Ishikawa (cell line): ENCODE results near the gene CACNA1D.
A peak's percentile ranks its signal among the peaks of the same experiment; 100 is the strongest.

Source experiments
- CEBPB ChIP-seq: IDR thresholded peaks from 2 replicates; pipeline ENCODE4 v1.6.1; 2012
- CREB1 ChIP-seq: IDR thresholded peaks from 2 replicates; pipeline ENCODE4 v1.6.1; 2012; ENCODE audit warnings: low read depth
- EGR1 ChIP-seq: IDR thresholded peaks from 2 replicates; pipeline ENCODE4 v1.6.1; 2012
- EP300 ChIP-seq: IDR thresholded peaks from 2 replicates; pipeline ENCODE4 v1.6.1; 2012; ENCODE audit warnings: borderline replicate concordance
- FOXM1 ChIP-seq: IDR thresholded peaks from 2 replicates; pipeline ENCODE4 v1.6.1; 2012; ENCODE audit warnings: low read depth, borderline replicate concordance
- MAX ChIP-seq: IDR thresholded peaks from 2 replicates; pipeline ENCODE4 v1.6.1; 2012
- NFIC ChIP-seq: IDR thresholded peaks from 2 replicates; pipeline ENCODE4 v1.6.1; 2012
- RAD21 ChIP-seq: IDR thresholded peaks from 2 replicates; pipeline ENCODE4 v1.6.1; 2012; ENCODE audit warnings: low read depth
- REST ChIP-seq: IDR thresholded peaks from 2 replicates; pipeline ENCODE4 v1.6.1; 2012; ENCODE audit warnings: low read depth, mild to moderate bottlenecking
- TAF1 ChIP-seq: IDR thresholded peaks from 2 replicates; pipeline ENCODE4 v1.6.1; 2012; ENCODE audit warnings: low read depth, mild to moderate bottlenecking
- TCF12 ChIP-seq: IDR thresholded peaks from 2 replicates; pipeline ENCODE4 v1.6.1; 2012; ENCODE audit warnings: low read depth
- TEAD4 ChIP-seq: IDR thresholded peaks from 2 replicates; pipeline ENCODE4 v1.6.1; 2012
- USF1 ChIP-seq: IDR thresholded peaks from 2 replicates; pipeline ENCODE4 v1.6.1; 2012
- YY1 ChIP-seq: IDR thresholded peaks from 2 replicates; pipeline ENCODE4 v1.6.1; 2012; ENCODE audit warnings: low read depth
- ZBTB7A ChIP-seq: IDR thresholded peaks from 2 replicates; pipeline ENCODE4 v1.6.1; 2012; ENCODE audit warnings: low read depth

Gene CACNA1D

GRCh38 chr3:53493963-53494791 lies at the start of gene CACNA1D:
Gene CACNA1D, plus strand, starts transcription at chr3:53494611. Its CDS starts 556 bp downstream, at chr3:53495167.
- TF ChIP-seq CREB1 (no peak), NFIC (no peak), MAX (peak; percentile 12; the same call in 1 of the 2 replicates), TCF12 (no peak), USF1 (no peak), EP300 (no peak), CEBPB (no peak), RAD21 (no peak), EGR1 (no peak), TAF1 (no peak), TEAD4 (no peak), ZBTB7A (peak; percentile 53; the same call in 1 of the 2 replicates), REST (no peak), FOXM1 (no peak), YY1 (no peak)

GRCh38 chr3:53457068-53457467 lies 37.3 kb upstream of the CACNA1D start:
- TF ChIP-seq TEAD4 (no peak), RAD21 (no peak), FOXM1 (no peak), ZBTB7A (no peak), YY1 (no peak), EGR1 (no peak), MAX (no peak), CEBPB (no peak), TCF12 (no peak), TAF1 (no peak), REST (no peak), EP300 (no peak)

- TF ChIP-seq MAX: no peak
- no peak for TF ChIP-seq TEAD4
- TF ChIP-seq RAD21: no peak
- no peak for TF ChIP-seq FOXM1
- no peak for TF ChIP-seq ZBTB7A
- TF ChIP-seq CEBPB: no peak
- TF ChIP-seq USF1: no peak
- no peak for TF ChIP-seq EP300
Observed at GRCh38 chr3:53460326-53460725, 34.1 kb upstream of the CACNA1D start.

GRCh38 chr3:53464424-53464823 lies 30.0 kb upstream of the CACNA1D start:
- no peak for TF ChIP-seq REST
- no peak for TF ChIP-seq YY1
- no peak for TF ChIP-seq TAF1
- TF ChIP-seq FOXM1: no peak
- TF ChIP-seq RAD21: no peak
- peak; percentile 50; the same call in 1 of the 2 replicates for TF ChIP-seq TEAD4
- no peak for TF ChIP-seq CEBPB
- TF ChIP-seq EP300: peak; percentile 23; the same call in 1 of the 2 replicates
- TF ChIP-seq ZBTB7A: no peak
- no peak for TF ChIP-seq USF1
- TF ChIP-seq TCF12: no peak
- TF ChIP-seq NFIC: 0 out of 2 replicates have a peak, but pooled peaks have one; percentile 55
- TF ChIP-seq CREB1: no peak
- no peak for TF ChIP-seq EGR1
- TF ChIP-seq MAX: no peak
